ENCODE data around the gene SENP3. TPM values are rescaled to one million over a fixed set of nuclear protein-coding genes. Genes with fewer than 3 reads are reported as not detected.

SENP3 gene
- total and polyA plus RNA-seq, 2 of the 13 experiments (the other 11 are each of a cell fraction or from before 2014, with no cell fraction given): 55.8 to 75.4 TPM

DNA sequence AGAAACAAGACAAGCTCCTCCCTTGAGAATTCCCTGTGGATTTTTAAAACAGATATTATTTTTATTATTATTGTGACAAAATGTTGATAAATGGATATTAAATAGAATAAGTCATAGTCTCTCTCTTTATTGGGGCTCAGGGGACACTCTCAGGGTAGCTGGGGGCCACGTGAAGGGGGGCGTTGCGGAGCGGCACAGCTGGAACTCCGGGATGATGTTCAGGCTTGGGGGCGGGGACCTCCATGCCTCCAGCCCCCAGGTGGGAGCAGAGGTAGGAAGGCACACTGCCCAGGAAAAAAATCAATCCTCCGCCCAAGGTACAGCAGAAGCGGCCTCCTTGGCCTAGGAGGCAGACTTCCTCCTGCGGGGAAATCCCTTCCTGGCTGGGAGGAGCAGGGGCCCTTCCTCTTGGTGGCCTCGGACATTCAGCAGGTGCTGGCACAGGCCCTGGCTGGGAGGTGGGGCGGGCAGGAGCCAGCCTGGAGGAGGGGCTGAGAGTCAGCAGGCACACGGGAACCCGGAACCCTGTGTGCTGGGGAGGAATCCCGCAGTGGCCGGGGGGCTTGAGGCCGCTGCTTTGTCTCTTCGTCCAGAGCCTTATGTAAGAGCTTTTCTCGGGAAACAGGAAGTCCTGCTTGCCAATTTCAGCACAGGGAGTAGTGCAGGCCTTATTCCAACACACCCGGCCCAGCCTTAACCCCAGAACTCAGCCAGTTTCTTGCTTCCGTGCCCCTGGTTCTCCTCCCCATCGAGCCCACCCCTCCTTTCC is 3.8 kb upstream of the SENP3 start (continued):
- TF ChIP-seq POLR2G (IDR thresholded peaks at IDR 0.05; ENCODE audit: low read depth, low read length): peak; percentile 76
- TF ChIP-seq ERF (CRISPR knock-in tag; IDR thresholded peaks at IDR 0.05): no peak
- TF ChIP-seq, protein P1, sequence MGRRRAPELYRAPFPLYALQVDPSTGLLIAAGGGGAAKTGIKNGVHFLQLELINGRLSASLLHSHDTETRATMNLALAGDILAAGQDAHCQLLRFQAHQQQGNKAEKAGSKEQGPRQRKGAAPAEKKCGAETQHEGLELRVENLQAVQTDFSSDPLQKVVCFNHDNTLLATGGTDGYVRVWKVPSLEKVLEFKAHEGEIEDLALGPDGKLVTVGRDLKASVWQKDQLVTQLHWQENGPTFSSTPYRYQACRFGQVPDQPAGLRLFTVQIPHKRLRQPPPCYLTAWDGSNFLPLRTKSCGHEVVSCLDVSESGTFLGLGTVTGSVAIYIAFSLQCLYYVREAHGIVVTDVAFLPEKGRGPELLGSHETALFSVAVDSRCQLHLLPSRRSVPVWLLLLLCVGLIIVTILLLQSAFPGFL (CRISPR knock-in tag; IDR thresholded peaks at IDR 0.05): no peak
- no peak for TF ChIP-seq JUN (CRISPR knock-in tag; IDR thresholded peaks at IDR 0.05)
- no peak for TF ChIP-seq ZFP90 (CRISPR knock-in tag; IDR thresholded peaks at IDR 0.05; ENCODE audit: borderline replicate concordance)
- no peak for TF ChIP-seq CREM (IDR thresholded peaks at IDR 0.05)
- TF ChIP-seq CREM (CRISPR knock-in tag; IDR thresholded peaks at IDR 0.05): no peak
- TF ChIP-seq, protein P2, sequence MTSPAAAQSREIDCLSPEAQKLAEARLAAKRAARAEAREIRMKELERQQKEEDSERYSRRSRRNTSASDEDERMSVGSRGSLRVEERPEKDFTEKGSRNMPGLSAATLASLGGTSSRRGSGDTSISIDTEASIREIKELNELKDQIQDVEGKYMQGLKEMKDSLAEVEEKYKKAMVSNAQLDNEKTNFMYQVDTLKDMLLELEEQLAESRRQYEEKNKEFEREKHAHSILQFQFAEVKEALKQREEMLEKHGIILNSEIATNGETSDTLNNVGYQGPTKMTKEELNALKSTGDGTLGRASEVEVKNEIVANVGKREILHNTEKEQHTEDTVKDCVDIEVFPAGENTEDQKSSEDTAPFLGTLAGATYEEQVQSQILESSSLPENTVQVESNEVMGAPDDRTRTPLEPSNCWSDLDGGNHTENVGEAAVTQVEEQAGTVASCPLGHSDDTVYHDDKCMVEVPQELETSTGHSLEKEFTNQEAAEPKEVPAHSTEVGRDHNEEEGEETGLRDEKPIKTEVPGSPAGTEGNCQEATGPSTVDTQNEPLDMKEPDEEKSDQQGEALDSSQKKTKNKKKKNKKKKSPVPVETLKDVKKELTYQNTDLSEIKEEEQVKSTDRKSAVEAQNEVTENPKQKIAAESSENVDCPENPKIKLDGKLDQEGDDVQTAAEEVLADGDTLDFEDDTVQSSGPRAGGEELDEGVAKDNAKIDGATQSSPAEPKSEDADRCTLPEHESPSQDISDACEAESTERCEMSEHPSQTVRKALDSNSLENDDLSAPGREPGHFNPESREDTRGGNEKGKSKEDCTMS (CRISPR knock-in tag; conservative IDR thresholded peaks at IDR 0.05): no peak
- no peak for TF ChIP-seq ZNF138 (CRISPR knock-in tag; IDR thresholded peaks at IDR 0.05; ENCODE audit: low read depth)
- no peak for TF ChIP-seq MXI1 (IDR thresholded peaks at IDR 0.05; ENCODE audit: borderline replicate concordance, low read depth, low read length)
- no peak for TF ChIP-seq SNRNP70 (IDR thresholded peaks at IDR 0.05; ENCODE audit: low read depth, low read length)
- peak; percentile 25; the same call in 1 of the 2 replicates for TF ChIP-seq POGZ (CRISPR knock-in tag; IDR thresholded peaks at IDR 0.05)
- no peak for TF ChIP-seq HNF4G (IDR thresholded peaks at IDR 0.05; ENCODE audit: borderline replicate concordance, low read depth, low read length)
- no peak for TF ChIP-seq HNF4G (CRISPR knock-in tag; IDR thresholded peaks at IDR 0.05; ENCODE audit: borderline replicate concordance, low read depth)
- no peak for TF ChIP-seq ZNF615 (CRISPR knock-in tag; IDR thresholded peaks at IDR 0.05; ENCODE audit: borderline replicate concordance)
- TF ChIP-seq ZNF224 (CRISPR knock-in tag; IDR thresholded peaks at IDR 0.05): no peak
- TF ChIP-seq, protein P3, sequence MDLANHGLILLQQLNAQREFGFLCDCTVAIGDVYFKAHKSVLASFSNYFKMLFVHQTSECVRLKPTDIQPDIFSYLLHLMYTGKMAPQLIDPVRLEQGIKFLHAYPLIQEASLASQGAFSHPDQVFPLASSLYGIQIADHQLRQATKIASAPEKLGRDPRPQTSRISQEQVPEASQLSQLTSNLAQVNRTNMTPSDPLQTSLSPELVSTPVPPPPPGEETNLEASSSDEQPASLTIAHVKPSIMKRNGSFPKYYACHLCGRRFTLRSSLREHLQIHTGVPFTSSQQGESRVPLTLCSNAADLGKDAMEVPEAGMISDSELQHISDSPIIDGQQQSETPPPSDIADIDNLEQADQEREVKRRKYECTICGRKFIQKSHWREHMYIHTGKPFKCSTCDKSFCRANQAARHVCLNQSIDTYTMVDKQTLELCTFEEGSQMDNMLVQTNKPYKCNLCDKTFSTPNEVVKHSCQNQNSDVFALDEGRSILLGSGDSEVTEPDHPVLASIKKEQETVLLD (CRISPR knock-in tag; IDR thresholded peaks at IDR 0.05; ENCODE audit: low read depth): no peak
- TF ChIP-seq THAP11 (CRISPR knock-in tag; IDR thresholded peaks at IDR 0.05): peak; percentile 50
- TF ChIP-seq KMT2A (CRISPR knock-in tag; IDR thresholded peaks at IDR 0.05): no peak; the same call in 1 of the 2 replicates
- TF ChIP-seq EED (CRISPR knock-in tag; IDR thresholded peaks at IDR 0.05): no peak
- no peak for TF ChIP-seq SETDB1 (CRISPR knock-in tag; IDR thresholded peaks at IDR 0.05; ENCODE audit: borderline replicate concordance)
- no peak for TF ChIP-seq BORCS8-MEF2B (CRISPR knock-in tag; IDR thresholded peaks at IDR 0.05)
